ENCODE measurements around the gene PBX1.

PBX1 gene

DNA sequence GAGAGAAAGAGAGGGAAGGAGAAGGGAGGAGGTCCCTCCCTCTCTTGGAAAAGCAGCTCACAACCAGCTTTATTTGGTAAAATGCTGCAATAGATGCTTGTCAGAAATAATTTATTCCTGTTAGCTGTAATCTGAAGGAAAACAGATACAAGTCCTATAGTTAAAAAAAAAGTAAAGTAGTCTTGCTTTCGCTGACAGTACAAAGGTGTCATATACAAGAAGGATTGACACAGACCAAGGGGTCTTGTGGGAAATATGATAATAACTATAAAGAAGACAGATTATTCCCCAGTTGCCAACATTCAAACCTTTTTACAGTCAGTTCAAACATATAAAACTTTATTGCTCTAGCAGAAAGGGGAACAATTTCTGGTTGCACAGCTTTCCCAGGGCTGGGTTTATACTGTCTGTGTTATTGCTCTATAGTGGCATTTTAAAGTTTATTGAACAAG is 145.0 kb downstream of the PBX1 start:
- no peak for DNase-seq

DNA sequence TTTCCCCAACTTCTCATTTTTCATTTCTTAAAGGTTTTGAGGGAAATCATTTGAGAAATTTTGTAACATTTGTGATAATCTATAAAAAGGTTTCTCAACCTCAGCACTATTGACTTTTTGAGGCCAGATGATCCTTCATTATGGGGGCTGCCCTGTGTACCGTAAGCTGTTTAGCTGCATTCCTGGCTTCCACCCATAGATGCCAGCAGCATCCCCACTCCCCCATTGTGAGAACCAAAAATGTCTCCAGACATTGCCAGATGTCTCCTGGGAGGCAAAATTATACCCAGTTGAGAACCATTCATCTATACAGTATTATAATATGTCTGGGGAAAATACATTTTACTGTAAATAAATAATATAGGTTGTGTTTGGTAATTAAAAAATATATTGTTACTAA is 146.0 kb downstream of the PBX1 start:
- DNase-seq = no peak

DNA sequence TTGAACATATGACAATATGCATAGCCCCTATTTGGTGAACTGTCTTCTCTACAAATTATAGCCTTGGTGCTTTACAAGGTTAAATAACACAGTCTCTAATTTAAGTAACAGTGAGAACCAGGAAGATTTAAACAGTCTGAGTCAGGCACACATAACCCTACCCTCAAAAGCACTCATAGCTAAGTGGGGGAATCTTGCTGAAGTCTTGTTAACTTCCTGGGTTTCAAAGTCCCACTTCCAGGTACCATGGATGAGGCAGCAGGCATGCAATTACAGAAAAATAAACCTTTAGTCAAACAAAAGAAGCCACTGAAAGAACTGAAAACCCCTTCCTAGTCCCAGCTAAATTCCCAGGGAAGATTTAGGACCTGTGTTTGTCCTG is 147.6 kb downstream of the PBX1 start:
- DNase-seq = no peak

DNA sequence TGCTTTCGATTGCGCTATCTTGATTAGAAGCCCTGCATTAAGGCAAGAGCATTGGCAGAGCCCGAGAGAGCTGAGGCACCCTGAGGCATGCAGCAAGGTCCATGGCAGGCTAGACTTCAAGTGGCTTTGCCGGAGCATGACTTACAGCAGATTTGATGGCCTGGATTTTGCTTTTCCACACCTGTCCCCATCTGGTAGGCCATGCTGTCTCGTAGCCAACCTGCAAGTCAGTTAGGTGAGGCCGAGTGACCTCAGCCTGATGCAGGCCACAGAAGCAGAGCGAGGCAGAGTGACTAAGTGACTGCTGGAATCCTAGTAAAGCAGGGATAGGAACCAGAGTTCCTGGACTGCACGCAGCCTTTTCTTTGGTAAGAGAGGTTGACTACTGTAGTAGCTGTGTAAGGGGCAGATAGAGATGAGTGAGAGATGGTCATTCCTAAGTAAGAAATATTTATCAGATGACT is 148.9 kb downstream of the PBX1 start:
- DNase-seq = no peak

DNA sequence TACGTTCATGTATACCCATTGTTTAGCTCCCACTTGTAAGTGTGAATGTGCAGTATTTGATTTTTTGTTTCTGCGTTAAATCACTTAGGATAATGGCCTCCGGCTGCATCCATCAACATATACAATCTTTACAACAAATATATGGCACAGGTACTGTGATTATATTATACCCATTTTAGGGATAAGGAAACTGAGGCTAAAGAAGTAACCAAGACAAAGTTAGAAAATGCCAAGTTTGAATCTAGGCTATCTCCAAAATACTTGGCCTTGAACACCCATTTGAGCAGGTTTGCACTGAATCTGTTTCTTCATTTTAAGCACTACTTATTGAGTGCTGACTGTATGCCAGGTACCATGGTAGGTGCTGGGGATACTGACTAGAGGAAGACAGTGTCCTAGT is 149.6 kb downstream of the PBX1 start:
- no peak for DNase-seq

DNA sequence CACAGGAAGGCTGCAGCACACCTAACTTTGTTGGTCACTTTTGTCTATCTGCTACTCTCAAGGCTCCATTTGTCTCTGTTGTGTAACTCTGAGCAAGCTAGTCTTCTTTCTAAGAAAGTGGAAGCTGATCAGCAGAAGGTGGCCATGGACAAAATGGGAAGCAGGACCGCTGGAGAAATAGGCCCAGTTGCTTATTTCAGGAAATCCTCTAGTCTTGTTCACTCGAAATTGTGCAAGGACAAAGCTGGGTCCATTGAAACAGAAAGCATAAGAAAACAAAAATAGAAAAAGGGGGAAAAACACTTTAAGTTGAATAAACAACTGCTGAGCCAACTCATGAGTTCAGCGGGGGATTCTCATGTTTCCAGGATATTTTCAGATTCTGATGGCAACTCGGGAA is 150.1 kb downstream of the PBX1 start:
- no peak for DNase-seq

DNA sequence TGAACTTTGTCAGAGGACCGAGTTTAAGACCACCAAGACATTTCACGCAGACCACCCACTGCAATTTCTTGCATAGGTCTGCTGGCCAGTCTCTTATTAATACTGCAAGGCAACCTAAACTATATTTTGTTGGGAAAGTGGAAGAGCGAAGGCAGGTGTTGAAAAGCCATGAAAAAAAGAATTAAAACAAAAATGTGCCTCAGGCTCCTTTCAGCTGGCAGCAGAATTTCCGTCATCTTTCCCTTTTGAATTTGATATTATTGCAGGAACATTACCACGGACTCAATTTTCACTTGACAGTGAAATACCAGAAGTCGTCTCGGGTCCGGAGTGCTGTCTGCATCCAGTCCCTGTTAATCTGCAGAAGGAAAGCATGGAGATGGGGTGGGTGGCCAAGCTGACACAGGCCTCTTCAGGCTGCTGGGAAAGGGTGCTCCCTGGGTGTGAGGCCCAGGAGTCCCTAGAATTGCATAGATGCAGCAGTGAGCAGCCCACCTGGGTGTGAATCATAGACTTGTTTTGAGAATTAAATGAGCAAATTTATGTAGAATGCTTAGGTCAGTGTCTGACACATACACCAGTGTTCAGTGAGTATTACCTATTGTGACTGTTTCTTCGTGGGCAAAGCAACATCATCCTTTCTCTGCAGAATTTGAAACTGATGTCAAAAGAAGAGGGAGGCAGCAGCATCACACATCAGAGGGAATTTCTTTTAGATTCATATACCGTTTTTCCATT is 150.7 kb downstream of the PBX1 start:
- no peak for DNase-seq

DNA sequence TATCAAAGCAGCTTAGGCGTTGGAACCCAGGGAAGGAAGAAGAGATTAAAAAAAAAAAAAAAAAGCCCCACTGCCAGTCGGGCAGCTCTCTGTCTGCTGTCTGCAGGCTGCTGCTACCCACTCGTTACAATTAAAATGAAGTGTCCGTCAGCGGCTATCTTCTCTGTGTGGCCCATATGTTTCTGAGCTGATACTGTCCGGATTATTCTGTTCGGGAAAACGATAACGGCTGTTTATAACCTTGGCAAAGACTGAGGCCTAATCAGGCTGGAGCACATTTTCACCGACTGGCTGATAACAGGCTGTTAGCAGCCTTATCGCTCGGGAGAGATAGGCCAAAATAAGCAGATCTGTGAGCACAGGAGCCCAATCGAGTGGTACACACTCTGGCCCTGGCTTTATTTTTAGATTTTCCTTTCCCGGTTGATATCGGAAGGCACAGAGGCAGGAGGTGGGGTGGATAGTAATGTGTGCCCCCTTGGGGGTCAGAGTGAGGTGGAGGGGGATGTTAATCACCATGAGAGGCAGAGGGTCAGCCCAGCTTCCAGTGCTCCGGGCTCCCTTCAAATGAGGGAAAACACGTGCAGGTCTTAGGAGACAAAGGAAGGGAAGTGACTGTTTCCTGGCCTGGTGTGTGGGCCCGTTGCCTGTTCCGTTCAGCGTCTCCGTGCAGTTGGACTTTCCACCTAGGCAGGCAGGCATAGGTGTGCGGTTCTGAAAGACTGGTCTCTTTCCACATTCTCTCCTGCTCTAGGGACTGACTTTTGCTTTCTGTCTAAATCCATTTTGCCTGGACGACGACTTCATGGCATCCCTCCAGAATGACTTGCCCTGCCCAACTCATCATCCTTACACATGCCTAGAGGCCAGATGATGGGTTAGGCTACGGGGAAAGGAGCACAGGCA is 153.4 kb downstream of the PBX1 start:
- peak; percentile 65 for DNase-seq

DNA sequence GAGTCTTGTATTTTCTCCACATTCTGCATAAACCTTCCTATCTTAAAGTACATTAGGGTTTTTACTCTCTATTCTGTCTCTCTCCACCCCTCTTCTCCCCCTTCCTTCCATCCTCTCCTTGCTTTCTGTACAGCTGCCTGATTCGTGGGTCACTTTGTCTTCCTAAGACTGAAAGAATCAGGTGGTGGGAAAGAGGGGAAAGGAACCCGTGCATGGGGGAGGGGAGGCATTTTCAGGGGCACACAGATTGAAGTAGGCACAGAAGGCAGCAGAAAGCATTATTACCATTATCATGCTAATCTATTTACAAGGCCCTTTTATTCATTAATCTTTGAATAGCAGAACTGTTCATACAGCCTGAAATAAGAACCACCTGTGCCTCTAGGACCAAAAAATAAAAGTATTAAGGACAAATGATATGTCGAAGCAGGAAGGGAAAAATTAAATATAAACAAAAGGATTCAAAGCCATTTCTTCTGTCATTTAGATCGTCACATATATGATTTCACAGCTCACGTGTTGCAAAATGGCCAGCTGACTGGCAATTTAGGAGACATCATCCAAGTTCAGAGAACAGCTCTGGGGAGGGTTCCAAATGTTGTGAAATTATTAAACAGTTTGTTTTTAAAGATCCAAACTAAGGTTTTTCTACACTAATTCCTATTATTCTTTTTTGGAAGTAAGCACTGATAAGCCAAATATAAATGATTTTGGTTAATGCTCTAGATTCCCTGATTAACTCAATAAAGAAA is 154.6 kb downstream of the PBX1 start:
- DNase-seq = no peak

DNA sequence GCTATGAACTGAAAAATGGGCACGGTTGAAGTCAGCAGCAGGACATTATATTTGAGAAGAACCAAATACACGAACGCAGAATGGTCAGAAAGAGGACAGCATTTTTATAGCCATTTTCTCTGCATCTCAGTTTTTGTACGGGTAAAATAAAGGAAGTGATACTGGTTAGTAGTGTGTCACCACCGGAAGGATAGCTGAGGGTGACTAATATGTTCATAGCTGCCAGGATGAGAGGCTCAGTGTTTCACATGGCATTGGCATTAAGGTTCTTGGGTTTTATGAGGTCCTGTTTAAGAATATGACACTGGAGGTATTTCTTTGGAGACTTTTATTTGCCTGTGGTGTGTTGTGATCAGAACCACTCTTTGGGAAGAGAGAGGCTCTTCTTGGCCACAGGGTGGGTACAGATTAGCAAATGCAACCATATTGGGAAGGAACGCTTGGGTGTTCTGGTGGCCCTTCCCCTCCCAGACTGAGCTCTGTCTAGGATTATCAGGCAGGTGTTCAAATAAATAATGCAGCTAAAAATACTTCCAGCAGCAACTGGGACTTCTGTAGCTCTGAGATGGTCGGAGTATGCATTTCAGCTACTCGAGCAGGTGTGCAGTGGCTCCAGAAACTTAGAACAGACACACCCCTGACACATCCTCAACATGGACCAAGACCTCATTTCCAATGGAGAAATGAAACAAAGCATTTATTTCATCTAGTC is 158.2 kb downstream of the PBX1 start:
- no peak for DNase-seq

DNA sequence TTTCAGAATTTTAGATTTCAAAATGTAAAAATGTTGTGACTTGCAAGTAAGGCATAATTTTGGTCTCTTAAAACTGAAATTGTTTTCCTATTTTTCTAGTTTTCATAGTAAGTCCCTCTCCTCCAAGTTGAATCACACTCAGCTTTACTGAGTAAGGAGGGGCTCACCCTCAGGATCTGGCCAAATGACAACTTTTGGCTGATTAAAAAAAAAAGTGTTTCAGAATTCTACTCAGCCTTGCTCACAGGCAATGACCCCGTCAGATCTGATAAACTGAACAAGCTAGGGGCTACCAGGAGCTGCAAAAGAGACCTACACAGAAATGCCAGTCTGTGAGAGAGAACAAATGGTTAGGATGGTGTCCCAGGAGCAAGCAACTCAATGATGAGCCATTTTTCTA is 159.8 kb downstream of the PBX1 start:
- DNase-seq = no peak

DNA sequence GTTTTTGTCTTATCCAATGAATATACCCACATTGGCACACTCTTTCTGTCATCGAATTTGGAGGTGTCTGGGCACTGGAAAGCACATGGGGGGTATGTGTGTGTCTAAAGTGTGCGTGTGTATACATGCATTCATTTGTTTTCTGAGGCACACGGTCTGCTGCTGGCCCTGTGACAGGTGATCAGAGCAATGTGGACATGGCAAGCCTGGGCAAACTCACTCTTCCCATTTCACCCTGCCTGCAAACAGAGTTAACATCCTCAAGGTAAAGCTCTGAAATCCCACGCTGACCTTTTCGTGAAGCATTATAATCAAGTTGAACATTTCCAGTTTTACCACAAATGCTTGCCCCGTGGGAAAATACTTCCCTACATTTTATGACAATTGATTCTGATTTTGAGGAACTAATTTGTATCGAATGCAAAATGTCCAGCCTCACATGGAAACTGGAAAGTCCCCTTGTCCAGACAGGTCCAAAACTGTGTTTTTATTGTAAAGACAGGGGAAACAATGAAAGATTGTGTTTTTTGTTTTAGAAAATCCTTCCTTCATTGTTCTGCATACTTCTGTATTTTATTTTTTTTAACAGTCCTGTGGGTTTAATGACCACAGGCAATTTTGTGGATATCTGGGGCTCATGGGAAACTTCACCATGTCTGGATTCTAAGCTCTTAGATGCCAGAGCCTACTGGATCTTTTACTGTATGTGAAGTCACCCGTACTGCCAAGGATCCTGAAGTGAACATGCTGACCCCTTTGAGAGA is 160.9 kb downstream of the PBX1 start:
- no peak for DNase-seq

DNA sequence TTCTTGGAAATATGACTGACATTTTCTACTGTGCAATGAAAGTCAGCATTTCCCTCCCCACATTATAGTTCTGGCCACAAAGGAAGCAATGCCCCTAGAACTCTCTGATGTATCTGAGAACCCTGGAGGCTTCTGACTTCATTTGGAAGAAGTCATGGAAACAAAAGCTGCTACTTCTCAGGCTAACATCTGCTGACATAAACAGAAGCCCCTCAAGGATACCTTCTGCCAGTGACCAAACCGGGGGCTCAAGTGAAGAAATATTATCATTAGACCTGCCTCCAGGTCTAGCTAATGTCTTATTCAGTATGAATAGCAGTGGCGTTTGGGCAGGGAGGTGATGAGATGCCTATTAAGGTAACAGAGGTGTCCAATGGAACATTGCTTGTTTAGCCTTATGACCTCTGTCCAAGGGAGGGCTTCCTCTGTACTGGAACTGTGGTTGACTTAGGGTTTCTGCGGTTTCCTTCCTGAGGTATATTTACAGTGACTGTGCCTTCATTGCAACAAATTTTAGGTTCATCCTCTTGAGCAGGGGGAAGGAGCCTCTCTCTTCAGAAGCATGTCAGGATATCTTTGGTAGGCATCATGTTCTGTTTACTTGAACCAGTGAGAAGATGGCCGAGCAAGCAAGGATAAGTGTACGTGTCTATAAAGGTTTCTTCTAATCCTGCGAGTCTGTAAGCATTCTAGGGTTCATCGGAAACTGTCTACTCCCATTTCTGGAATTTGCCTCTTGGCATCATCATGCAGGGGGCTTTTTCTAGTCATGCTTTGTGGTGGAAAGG is 161.7 kb downstream of the PBX1 start:
- no peak for DNase-seq

DNA sequence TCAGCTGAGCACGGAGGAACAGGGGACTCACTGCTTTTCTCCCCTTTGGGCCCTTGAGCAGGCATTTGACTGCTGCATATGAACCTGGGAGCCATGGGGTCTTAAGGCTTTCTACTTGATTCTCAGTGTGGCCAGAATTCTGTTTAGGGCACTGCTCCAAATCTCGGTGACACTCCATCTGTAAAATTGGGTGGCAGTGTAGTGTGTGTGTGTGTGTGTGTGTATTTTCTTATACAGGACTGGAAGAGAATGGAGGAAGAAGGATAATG is 162.2 kb downstream of the PBX1 start:
- no peak for DNase-seq

DNA sequence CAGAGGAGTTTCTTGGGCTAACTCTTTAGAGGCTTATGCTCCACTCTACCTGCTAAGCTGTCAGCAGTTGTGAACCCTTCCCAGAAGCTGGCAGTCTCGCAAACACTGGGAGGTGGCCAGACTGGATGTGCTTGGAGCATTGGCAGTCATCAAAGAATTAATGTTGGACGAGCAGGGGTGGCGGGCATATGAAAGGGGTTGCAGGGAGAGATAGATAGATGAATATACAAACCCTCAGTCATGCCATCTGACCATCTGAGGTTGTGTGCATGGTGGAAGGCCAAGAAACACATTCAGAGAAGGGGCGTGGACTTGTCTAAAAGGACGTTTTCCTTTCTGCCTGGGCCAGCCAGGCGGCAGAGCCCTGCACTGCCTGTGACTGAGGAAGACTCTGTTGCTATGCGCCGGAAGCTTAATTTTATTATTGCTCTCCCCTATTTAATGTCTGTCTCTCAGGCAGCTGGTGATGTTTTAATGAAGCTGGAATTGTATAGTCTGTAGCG is 164.4 kb downstream of the PBX1 start:
- DNase-seq = peak; percentile 72

DNA sequence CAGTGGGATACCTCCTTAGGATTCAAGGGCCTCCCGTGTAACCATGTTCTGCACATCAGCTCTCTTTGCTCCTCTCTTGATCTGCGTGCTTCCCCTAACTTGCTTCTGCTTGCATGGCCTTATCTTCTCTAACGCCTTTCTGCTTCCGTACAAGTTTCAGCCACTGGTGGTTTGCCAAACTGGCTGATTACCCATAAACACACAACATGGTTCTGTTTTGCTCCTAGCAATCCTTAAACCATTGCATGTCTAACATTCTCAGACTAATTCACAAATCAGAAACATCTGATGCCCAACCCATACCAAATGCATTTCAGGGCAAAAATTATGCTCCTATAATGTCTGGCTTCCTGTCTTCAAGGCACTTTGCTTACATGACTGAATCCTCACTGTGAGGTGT is 166.4 kb downstream of the PBX1 start:
- no peak for DNase-seq

DNA sequence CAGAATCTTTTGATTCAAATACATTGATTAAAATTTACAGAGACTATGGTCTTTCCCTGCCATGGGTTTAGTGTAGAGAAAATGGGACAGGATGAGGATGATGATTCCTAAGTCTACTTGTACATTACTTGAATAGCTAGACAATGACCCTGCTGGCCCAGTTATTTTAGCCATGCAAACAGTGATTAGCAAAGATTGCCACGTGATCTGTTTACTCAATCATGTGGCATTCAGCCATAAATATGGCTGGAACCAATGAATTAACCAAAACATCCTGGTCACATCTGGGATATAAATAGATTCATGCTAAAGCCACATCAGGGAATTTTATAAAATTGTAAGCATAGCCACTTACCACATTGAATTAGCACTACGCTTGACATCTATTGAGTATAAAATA is 167.3 kb downstream of the PBX1 start:
- no peak for DNase-seq

DNA sequence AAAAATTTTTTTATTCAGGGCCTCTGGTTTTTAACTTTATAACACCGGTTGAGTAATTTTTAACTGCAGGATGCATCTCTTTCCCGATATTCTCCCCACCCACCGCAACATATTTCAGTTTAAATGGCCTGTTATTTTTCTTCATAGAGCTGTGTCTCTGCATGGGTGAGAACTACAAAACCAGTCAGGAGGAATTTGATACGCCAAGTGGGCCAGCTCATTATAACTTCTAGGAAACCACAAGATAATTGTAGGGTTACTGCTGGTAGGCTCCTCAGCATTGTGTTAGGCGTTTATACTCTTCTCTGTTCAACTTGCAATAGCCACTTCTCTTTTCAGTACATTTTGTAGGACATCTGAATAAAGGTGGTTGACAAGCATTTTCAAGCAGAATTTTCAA is 169.7 kb downstream of the PBX1 start:
- DNase-seq = no peak

DNA sequence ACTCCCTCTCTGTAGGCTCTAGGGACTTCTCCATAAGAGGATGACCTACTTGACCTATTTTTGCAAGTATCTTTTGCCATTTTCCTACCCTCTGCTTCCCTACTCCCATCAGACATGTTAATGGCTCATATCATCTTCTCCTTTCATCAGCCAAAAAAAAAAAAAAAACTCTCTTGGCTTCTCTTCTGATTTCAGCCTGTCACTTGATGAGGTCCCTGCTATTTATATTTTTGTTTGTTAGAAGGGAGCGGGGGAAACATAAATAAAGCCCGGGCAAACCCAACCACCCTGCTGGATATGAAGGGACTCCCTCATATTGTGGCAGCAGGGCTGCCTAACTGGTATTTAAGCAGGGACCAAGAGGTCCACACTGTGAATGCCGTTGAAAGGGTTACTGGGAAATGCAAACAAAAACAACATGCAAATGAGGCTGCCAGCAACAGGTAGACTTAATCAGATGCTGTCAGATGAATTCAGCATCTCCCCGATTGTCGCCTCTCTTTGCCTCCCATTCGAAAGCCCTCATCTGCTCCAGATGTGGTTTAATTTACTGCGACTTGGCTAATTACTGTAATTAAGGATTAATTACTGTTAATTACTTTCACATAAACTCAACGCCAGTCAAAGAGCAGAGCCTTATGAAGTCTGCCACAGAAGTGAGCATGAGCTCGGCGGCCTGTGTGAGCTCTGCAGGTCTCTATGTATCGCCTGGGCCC is 172.3 kb downstream of the PBX1 start:
- DNase-seq = no peak

DNA sequence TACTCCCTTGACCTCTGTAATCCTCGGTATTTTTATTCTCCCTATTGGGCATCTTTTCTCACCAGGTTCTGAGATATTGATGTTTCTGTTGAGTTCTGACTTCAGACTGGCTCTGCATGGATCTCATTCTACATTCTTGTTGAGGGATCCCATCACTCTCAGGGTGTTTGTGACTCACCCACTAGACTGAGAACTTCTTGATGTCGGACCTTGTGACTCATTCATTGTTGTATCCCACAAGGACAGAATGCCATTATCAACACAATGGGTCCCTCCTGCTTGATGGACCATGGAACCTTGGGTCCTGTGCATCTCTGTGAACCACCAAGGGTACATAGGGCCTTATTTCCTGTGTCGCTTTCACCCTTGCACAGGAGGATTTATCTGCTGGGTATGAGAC is 174.1 kb downstream of the PBX1 start:
- no peak for DNase-seq

DNA sequence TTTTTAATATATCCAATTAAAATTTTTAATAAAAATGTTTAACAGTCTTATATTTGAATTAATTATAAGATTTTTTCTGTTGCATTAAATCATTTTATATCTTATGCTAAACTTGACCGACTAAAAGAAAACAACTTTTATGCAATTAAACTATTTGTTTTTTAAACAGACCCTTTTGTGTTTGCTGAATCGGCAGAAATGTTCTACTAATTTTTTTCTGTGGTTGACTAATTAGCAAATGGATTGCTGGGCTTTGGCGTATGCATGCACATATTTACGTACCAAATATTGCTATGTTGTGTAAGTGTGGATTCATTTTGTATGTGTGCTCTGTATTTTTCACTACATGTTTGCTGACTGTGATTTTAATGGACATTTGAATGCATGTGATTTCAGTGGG is 174.8 kb downstream of the PBX1 start:
- DNase-seq = no peak
